Stomach (tissue), 9 donors: ENCODE measurements around the gene ODF4. TPM values are rescaled to one million over a fixed set of nuclear protein-coding genes. Genes with fewer than 3 reads are reported as not detected.
"Not testable (repeated sequence)": the region's sequence is repeated elsewhere in the genome, so short reads cannot be mapped to it uniquely, and the experiment has no call there.

Source experiments
- DNase-seq, 2 donors: peaks; one replicate each; pipeline versions ENCODE4 v3.0.0 to v3.0.0-alpha.2; 2013 to 2019
- H3K27ac ChIP-seq, 5 donors: fragments of 200-600 bp in 4 of 5; sonication (generic) in 4 of 5; one replicate each; pipeline ENCODE4 v1.5.1; 2013 to 2019; ENCODE audit warnings: mild to moderate bottlenecking in 1 of 5, moderate library complexity in 1 of 5
- H3K27me3 ChIP-seq, 3 donors: fragments of 200-600 bp; sonication (generic); one replicate each; pipeline ENCODE4 v1.5.1; 2017 to 2019; ENCODE audit warnings: mixed run types in 1 of 3
- H3K36me3 ChIP-seq, 4 donors: fragments of 200-600 bp; sonication (generic); 1 replicate in 3 of 4; 2 replicates in 1 of 4; pipeline ENCODE4 v1.5.1; 2016 to 2019
- H3K4me1 ChIP-seq, 4 donors: fragments of 200-600 bp; sonication (generic); one replicate each; pipeline ENCODE4 v1.5.1; 2016 to 2019
- H3K4me3 ChIP-seq, 4 donors: fragments of 200-600 bp; sonication (generic) in 3 of 4; one replicate each; pipeline ENCODE4 v1.5.1; 2016 to 2019; ENCODE audit warnings: mild to moderate bottlenecking in 1 of 4
- H3K9me3 ChIP-seq, 4 donors: fragments of 200-600 bp; sonication (generic); one replicate each; pipeline ENCODE4 v1.5.1; 2016 to 2019
- EP300 ChIP-seq: sonication (generic); formaldehyde crosslinking; IDR thresholded peaks from one replicate; pipeline ENCODE4 v1.6.1; 2017; ENCODE audit warnings: antibody characterized with exemption
- POLR2A ChIP-seq, 4 donors: fragments of 450-650 bp; IDR thresholded peaks; one replicate each; pipeline ENCODE4 v1.6.1; 2016; ENCODE audit warnings: antibody characterized with exemption in 4 of 4, control low read depth in 2 of 4, mild to moderate bottlenecking in 1 of 4, moderate library complexity in 1 of 4
- POLR2AphosphoS5 ChIP-seq, 3 donors: sonication (generic); formaldehyde crosslinking; IDR thresholded peaks; one replicate each; pipeline ENCODE4 v1.6.1; 2016; ENCODE audit warnings: antibody characterized with exemption in 3 of 3
- WGBS, 5 donors: extraction: QIAGEN DNeasy Blood & Tissue Kit in 3 of 5; methylation state at CpG; one replicate each; pipeline versions ENCODE4 v1.1.5 to v1.1.7; 2013 to 2018; 5-methylcytosine and 5-hydroxymethylcytosine counted together
- intact Hi-C: fragments of 100-400 bp; cut with DNase I; formaldehyde crosslinking; loops from one replicate; pipeline ENCODE4 v1.15.1; 2023; ENCODE audit warnings: low total_unique reads
- polyA plus RNA-seq, 3 donors: library from polyadenylated mRNA; stranded (reverse); fragments of 200-250 nt; gene quantifications; one replicate each; pipeline ENCODE4 v1.2.3, GENCODE V29; 2013
- total RNA-seq, 5 donors: library from RNA; depleted of rRNA; stranded (reverse); fragments of >200 nt; gene quantifications; one replicate each; pipeline versions ENCODE4 v1.1.0 to v1.2.3, GENCODE V29; 2014 to 2016
- TF ChIP-seq, protein P1 (sequence below), 7 experiments: fragments of 450-650 bp in 4 of 7; fragments of 200-600 bp in 3 of 7; sonication (generic) in 3 of 7; IDR thresholded peaks; one replicate each; pipeline ENCODE4 v1.5.1; 2016 to 2019; ENCODE audit warnings: antibody characterized with exemption in 7 of 7, control low read depth in 2 of 7, mild to moderate bottlenecking in 1 of 7
- donor health status: healthy with polysubstance abuse.
- donor health status: Bipolar disorder and iron deficiency.
- donor health status: healthy.

ODF4 gene
- total and polyA plus RNA-seq, 8 donors: not detected

- Histone ChIP-seq H3K36me3 (peaks cover 9 to 42% (median 30%) of the 10 kb centered on the region in 4 donors), H3K9me3 (no peaks in the 10 kb centered on the region), H3K27ac (no peak overlapping the region), H3K27me3 (no peaks in the 10 kb centered on the region), H3K4me1 (peaks cover 0 to 13% (median 2%) of the 10 kb centered on the region in 4 donors), H3K4me3 (no peak overlapping the region)
- TF ChIP-seq POLR2AphosphoS5 (IDR thresholded peaks at IDR 0.05) (no peak), POLR2A (IDR thresholded peaks at IDR 0.05) (no peak), EP300 (no peak)
- TF ChIP-seq, protein P1, sequence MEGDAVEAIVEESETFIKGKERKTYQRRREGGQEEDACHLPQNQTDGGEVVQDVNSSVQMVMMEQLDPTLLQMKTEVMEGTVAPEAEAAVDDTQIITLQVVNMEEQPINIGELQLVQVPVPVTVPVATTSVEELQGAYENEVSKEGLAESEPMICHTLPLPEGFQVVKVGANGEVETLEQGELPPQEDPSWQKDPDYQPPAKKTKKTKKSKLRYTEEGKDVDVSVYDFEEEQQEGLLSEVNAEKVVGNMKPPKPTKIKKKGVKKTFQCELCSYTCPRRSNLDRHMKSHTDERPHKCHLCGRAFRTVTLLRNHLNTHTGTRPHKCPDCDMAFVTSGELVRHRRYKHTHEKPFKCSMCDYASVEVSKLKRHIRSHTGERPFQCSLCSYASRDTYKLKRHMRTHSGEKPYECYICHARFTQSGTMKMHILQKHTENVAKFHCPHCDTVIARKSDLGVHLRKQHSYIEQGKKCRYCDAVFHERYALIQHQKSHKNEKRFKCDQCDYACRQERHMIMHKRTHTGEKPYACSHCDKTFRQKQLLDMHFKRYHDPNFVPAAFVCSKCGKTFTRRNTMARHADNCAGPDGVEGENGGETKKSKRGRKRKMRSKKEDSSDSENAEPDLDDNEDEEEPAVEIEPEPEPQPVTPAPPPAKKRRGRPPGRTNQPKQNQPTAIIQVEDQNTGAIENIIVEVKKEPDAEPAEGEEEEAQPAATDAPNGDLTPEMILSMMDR (IDR thresholded peaks at IDR 0.05): no peak
- 84 to 95% (median 90%) methylated on average over 8 of the region's 8 CpGs for WGBS, 5 donors
- DNase-seq: no peak
- intact Hi-C loops: no loop called here
Observed at GRCh38 chr17:8369944-8370343, 30.3 kb downstream of the ODF4 start.

DNA sequence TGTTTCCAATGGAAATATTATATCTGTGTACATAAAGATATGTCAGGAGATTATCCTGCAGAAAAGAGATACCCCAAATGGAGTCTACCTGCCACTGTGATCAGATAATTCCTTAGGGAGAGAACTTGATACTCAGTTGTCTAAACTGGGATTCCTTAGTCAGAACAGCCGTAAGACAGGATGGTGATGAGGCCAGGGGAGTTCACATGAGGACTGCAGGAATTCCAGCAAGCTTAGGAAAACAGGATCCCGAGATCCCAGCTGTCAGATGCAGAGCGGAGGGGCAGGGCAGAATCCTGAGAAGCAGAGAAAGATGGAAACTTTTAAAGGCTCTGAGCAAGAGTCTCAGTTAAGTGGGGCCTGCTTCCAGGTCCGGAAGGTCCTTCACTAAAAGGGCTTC is 32.1 kb downstream of the ODF4 start:
- Histone ChIP-seq H3K4me3 (no peak overlapping the region), H3K27me3 (no peaks in the 10 kb centered on the region), H3K9me3 (no peaks in the 10 kb centered on the region), H3K27ac (no peak overlapping the region), H3K36me3 (peaks cover 9 to 37% (median 31%) of the 10 kb centered on the region in 4 donors), H3K4me1 (peaks cover 12 to 24% (median 17%) of the 10 kb centered on the region in 4 donors)
- WGBS, 5 donors: 74 to 85% (median 80%) methylated on average over 4 of the region's 4 CpGs
- intact Hi-C loops: no loop called here
- DNase-seq: no peak
- TF ChIP-seq, protein P1 (IDR thresholded peaks at IDR 0.05): no peak
- no peak for TF ChIP-seq POLR2A (IDR thresholded peaks at IDR 0.05)
- TF ChIP-seq EP300: no peak
- no peak for TF ChIP-seq POLR2AphosphoS5 (IDR thresholded peaks at IDR 0.05)

DNA sequence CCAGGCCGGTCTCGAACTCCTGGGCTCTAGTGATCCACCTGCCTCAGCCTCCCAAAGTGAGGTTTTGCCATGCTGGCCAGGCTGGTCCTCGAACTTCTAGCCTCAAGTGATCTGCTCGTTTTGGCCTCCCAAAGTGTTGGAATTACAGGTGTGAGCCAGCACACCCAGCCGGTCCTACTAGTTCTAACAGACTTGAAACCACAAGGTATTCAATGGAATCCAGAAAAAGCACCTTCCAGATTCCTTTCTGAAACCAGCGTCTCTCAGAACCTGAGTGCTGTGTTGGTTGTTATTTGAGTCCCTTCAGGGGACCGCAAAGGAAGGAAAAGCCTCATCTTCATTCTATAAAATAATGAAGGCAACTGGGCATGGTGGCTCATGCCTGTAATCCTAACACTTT is 32.8 kb downstream of the ODF4 start:
- Histone ChIP-seq H3K27me3 (no peaks in the 10 kb centered on the region), H3K4me3 (no peak overlapping the region), H3K27ac (no peak overlapping the region), H3K36me3 (peaks cover 15 to 43% (median 36%) of the 10 kb centered on the region in 4 donors), H3K9me3 (no peaks in the 10 kb centered on the region), H3K4me1 (peaks cover 17 to 30% (median 23%) of the 10 kb centered on the region in 4 donors)
- DNase-seq: no peak
- whole genome bisulfite sequencing, 5 donors: 84 to 87% (median 86%) methylated on average over 7 of the region's 7 CpGs
- TF ChIP-seq POLR2A (IDR thresholded peaks at IDR 0.05): no peak
- TF ChIP-seq, protein P1 (IDR thresholded peaks at IDR 0.05): no peak
- TF ChIP-seq POLR2AphosphoS5 (IDR thresholded peaks at IDR 0.05): no peak
- no peak for TF ChIP-seq EP300
- intact Hi-C loops: no loop called here

GRCh38 chr17:8373856-8374255 is 34.2 kb downstream of the ODF4 start:
- H3K9me3 ChIP-seq, intact Hi-C loops, DNase-seq, H3K27ac ChIP-seq, H3K4me3 ChIP-seq, H3K27me3 ChIP-seq: not testable (repeated sequence)
- Histone ChIP-seq H3K4me1 (peaks cover 17 to 37% (median 27%) of the 10 kb centered on the region in 4 donors), H3K36me3 (peaks cover 26 to 50% (median 42%) of the 10 kb centered on the region in 4 donors)
- WGBS, 5 donors: 92 to 98% (median 95%) methylated on average over 11 to 26 of the region's 26 CpGs

GRCh38 chr17:8375738-8376259 is 36.2 kb downstream of the ODF4 start:
- intact Hi-C loops: no loop called here
- Histone ChIP-seq H3K9me3 (no peaks in the 10 kb centered on the region), H3K4me1 (peaks cover 26 to 56% (median 43%) of the 10 kb centered on the region in 4 donors), H3K27me3 (no peaks in the 10 kb centered on the region), H3K4me3 (peak overlapping the region; percentile 61 to 78 (median 69)), H3K36me3 (peaks cover 35 to 52% (median 47%) of the 10 kb centered on the region in 4 donors), H3K27ac (peak overlapping the region; percentile 83 to 90 (median 89))
- 9 to 21% (median 12%) methylated on average over 18 of the region's 18 CpGs for WGBS, 5 donors
- TF ChIP-seq POLR2A (IDR thresholded peaks at IDR 0.05) (no peak), EP300 (no peak), POLR2AphosphoS5 (IDR thresholded peaks at IDR 0.05) (no peak)
- TF ChIP-seq, protein P1 (IDR thresholded peaks at IDR 0.05): no peak
- peak in 1 of 2 donors; percentile 75 for DNase-seq
